Measurements from ENCODE around the gene PKNOX2.

Gene PKNOX2

DNA sequence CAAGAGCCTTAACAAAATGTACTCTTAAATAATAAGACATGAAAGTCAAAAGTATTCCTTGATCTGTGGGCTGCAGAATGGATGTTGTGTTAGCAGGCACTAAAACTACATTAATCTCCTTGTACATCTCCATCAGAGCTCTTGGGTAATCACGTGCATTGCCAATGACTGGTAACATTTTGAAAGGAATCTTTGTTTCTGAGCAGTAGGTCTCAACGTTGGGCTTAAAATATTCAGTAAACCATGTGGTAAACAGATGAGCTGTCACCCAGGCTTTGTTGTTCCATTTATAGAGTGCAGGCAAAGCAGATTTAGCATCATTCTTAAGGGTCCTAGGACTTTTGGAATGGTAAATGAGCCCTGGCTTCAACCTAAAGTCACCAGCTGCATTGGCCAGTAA, 152.9 kb downstream of the PKNOX2 start:
- no peak for DNase-seq

- no peak for DNase-seq
Observed at GRCh38 chr11:125319649-125320048, 155.1 kb downstream of the PKNOX2 start.

DNA sequence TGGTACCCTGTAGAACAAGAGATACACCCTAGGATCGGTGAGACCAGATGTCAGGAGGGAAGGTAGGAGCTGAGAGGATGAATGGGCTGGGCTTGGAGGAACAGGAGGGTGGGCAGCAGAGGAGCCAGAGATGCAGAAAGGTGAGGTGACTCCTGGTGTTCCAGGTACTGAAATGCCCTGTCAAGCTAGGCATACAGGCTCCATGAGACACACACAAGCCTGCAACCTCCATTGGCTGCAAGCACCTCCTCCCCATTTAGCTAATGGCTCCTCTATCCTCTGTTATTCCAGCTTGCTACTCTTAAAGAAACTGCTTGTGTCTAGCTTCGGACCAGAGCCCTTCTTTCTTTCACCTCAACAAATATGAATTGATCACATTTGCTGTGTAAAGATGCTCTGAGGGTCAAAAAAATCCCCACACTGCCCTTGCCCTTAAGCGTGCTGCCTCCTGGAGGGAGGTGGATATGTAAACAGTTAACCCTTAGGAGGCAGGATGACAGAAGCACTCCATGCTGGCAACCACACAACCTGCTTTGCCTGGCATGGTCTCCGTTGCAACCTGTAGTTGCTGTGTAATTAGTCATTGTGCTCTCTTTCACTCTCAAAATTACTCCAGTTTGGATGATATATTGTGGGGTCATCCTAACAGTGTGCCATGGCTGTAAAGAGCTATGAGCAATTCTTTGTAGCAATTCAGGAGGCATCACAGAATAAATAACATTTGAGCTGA, 156.0 kb downstream of the PKNOX2 start:
- no peak for DNase-seq

DNA sequence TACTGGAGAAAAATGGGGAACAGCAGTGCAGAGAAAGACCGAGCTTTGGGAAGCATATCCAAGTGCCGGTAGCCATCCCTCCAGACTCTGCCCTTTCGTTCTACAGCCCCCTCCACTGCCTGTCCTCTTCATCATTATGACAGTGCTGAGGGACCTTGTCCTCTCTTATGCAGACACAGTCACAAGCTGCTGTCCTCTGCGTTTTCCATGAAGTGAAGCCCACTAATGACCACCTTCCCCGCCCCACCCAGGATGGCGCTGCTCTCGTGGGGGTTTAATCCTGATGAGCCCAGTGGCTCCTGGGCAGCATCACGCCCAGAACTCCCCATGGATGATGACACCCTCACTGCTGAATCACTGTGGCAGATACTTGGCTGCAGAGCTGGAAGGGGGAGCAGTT, 157.7 kb downstream of the PKNOX2 start:
- DNase-seq, result no peak

GRCh38 chr11:125325196-125325595, 160.6 kb downstream of the PKNOX2 start:
- DNase-seq, result no peak

GRCh38 chr11:125326126-125326525, 161.6 kb downstream of the PKNOX2 start:
- DNase-seq, result no peak

DNA sequence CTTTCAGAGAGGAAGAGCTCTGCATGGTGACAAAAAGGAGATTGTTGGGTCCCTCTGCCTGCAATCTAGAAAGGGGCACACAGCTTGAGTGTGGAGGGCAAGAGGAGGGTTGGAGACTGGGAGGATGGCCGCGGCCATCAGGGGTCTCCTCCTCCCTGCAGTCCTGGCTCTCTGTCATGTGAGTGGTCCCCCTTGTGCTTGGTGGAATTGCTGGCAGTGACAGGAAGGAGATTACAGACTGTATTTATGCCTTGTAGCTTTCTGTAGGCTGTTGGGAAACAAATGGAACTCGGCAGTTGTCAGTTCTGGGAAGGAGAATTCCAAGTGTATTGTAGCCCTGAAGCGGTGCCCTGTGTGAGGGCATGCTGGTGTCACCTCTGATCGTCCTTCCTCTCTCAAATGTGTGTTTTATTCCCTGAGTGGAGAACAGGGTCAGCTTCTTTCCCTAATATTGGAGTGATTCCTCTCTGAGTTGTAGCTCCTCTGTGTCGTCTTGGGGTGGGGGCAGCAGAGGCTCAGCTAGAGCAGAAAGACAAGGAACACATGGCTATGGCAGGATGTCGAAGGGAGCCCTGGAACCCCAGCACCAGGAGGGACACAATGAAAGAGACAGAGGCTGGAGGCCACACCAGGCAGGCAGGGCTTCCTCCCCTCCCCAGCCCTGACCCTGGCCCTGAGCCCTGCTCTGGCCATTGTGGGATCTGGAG, 163.1 kb downstream of the PKNOX2 start:
- DNase-seq, result no peak

GRCh38 chr11:125328225-125328580, 163.7 kb downstream of the PKNOX2 start:
- DNase-seq, result no peak

DNA sequence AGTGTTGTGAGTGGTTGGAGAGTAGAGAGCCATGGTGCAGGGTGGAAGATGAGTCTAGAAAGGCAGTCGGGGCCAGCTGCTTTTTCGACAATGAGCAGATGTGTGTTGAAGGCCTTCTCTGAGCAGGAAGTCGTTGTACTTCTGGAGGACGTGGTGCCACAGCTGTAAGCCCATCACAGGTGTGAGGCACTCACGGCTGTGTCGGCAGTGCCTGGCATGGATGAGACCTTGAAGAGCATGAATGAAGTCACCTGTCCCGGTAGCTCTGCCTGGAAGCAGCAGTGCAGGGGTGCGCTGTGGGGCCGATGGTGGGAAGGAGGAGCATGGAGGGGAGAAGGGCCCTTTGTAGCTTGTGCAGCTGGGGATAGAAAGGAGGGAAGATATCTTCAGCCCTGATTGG, 165.2 kb downstream of the PKNOX2 start:
- no peak for DNase-seq

GRCh38 chr11:125330462-125331325, 166.1 kb downstream of the PKNOX2 start:
- no peak for DNase-seq

GRCh38 chr11:125331357-125332035, 166.9 kb downstream of the PKNOX2 start:
- DNase-seq, result no peak

- DNase-seq, result no peak
Observed at GRCh38 chr11:125332821-125333220, 168.3 kb downstream of the PKNOX2 start.

GRCh38 chr11:125333354-125334073, 169.0 kb downstream of the PKNOX2 start:
- no peak for DNase-seq

DNA sequence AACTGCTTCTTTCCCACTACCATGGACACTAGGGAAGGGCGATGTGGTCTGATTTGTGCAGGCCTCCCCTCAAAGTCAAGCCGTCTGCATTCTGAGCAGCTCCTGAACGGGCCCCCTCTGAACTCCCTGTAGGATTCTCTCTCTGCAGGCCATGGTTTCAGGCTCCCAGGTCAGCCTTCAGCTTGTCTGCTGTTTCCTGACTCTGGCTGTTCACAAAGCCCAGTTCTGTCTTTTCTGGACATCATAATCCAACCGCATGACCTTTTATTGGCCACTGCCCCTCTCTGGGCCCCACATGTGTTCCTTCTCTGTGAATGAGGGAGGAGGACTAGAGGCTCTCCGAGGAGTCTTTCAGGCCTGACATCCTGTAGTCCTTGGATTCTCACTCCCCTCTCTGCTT, 170.6 kb downstream of the PKNOX2 start:
- no peak for DNase-seq

DNA sequence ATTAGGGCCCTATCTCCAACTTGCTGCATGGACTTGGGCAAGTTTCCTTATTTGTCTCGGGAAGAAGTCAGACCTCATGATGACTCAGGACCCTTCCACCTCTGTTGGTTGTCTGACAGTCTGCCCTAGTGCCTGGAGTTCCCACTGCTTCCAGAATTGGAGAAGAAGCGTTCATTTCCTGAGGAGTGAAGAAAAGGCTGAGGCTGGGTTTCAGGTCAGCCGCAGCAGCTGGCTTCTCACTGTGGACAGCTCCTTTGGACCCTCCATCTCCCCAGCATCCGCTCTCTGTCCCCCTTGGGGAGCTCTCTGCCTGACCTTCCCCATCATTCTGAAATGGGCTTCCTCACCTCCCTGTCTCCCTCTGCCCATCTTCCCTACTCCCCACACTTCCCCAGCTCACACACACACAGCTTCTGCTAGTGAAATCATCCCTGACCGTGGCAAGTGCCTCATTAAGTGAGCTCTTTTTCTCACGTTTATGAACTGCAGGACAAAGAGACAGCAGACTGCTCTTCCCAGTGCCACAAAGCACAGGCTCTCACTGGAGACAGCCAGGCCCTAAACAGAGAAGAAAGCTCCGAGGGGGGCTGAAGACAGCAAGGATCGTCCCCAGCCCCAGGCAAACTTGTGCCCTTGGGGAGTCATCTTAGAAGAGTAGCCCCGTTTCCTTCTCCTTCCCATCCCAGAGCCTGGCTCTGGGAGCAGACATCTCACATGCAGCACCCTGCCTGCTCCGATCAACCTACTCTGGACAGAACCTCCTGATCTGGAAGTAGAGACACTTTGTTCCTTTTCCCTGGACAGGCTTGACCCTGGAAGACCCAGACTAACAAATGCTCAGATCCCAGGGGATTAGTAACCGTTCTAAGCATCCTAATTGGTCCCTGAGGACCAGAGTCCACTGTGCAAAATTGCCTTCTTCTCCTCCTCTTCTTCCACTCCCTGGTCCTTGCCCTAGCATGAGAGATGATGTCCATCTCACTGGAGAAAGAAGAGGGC, 173.6 kb downstream of the PKNOX2 start:
- DNase-seq, result no peak

DNA sequence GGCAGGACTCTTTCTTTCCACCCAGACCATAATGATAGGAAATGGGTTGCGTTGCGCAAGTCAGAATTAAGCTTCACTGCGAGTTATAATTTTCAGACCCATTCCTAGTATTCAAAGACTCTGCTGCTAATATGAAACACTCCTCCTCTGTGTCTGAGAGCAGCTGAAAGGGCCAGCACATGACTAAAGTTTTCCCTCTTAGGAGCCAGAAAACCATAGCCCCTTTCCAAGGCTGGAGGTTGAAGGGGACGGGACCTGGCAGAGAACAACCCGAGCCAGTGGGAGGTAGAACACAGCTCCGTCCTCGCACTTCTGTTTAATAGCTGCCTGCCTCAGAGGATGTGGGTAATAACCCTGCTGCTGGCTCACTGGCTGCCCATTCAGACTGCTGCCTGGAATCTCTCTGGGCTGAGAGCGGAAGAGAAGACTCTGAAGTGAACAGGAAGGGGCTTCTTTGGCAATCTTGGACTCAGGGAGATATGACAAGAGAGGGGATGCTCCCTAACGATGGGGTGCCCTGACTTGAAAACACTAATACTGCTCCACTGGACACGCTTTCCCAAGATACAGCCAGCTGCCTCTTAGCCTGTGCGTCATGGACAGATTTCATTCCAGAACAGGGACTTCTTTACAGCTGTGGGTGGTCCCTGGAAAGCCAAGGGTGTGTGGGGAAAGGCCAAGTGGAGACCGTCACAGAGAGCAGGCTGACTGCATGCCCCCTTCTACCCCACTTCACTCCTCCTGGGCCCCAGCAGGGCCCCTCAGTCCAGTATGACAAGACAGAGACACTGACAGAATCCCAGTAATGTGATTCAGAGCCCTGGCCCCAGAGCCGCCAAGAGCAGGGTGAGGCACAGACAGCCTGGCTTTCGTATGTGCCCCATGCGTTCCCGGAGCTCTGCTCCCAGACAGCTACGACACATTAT, 174.6 kb downstream of the PKNOX2 start:
- no peak for DNase-seq

DNA sequence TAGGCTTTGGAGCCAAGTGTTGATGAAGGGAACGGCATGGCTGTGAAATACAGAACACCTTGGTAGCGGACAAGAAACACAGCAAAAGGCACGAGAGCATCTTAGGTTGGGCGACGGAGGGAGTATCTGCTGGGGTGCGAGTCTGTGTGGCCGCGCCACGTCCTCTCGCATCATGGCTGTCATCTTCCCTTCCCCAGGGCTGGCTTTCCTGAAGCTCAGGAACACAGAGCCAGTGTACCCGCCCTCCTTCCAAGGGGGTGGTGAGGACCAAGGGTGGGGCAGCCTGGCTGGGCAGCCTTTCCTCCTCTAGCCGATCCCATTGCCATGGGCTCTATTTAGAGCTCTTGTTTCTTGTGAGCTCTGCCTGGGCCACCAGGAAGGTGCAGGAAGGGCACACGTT, 177.1 kb downstream of the PKNOX2 start:
- no peak for DNase-seq

GRCh38 chr11:125342281-125342930, 177.9 kb downstream of the PKNOX2 start:
- DNase-seq, result no peak

- no peak for DNase-seq
Observed at GRCh38 chr11:125343086-125343717, 178.7 kb downstream of the PKNOX2 start.

All from NCI-H774 (cell line).